ENCODE results near the gene SIN3B. TPM values are rescaled to one million over a fixed set of nuclear protein-coding genes. Genes with fewer than 3 reads are reported as not detected.

Gene SIN3B
- total and polyA plus RNA-seq, 9 of the 15 experiments (the other 6 are each of a cell fraction or from before 2014, with no cell fraction given), result 0.51 to 34.2 (median 14.3) TPM

DNA sequence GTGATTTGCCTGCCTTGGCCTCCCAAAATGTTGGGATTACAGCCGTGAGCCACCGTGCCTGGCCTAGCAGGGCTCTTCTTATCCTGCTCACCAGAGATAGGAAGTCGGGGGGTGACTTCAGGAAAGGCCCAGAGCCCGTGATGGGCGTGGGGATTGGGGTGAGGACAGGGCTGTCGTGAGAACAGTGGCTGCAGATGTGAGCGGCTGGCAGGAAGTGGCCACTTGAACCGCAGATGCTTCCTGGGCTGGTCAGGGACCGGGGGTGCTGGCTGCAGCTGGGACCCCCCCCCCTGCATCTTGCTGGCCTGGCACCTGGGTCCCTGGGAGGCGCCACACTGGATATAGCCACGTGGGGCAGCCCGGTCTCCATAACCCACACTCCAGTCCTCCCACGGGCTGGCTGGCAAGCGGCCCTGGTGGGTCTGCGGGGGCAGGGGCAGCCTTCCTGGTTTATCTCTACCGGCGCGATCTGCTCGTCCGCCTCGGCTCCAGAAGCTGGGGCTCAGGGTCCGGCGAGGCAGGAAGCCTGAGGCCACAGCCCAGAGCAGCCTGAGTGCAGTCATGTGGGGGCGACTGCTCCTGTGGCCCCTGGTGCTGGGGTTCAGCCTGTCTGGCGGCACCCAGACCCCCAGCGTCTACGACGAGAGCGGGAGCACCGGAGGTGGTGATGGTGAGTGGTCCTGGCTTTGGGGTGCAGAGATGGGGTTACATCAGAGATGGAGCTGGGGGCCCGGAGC is 59.6 kb downstream of the SIN3B start, which contains the start of gene F2RL3 (continued):
- TF ChIP-seq, protein P1, sequence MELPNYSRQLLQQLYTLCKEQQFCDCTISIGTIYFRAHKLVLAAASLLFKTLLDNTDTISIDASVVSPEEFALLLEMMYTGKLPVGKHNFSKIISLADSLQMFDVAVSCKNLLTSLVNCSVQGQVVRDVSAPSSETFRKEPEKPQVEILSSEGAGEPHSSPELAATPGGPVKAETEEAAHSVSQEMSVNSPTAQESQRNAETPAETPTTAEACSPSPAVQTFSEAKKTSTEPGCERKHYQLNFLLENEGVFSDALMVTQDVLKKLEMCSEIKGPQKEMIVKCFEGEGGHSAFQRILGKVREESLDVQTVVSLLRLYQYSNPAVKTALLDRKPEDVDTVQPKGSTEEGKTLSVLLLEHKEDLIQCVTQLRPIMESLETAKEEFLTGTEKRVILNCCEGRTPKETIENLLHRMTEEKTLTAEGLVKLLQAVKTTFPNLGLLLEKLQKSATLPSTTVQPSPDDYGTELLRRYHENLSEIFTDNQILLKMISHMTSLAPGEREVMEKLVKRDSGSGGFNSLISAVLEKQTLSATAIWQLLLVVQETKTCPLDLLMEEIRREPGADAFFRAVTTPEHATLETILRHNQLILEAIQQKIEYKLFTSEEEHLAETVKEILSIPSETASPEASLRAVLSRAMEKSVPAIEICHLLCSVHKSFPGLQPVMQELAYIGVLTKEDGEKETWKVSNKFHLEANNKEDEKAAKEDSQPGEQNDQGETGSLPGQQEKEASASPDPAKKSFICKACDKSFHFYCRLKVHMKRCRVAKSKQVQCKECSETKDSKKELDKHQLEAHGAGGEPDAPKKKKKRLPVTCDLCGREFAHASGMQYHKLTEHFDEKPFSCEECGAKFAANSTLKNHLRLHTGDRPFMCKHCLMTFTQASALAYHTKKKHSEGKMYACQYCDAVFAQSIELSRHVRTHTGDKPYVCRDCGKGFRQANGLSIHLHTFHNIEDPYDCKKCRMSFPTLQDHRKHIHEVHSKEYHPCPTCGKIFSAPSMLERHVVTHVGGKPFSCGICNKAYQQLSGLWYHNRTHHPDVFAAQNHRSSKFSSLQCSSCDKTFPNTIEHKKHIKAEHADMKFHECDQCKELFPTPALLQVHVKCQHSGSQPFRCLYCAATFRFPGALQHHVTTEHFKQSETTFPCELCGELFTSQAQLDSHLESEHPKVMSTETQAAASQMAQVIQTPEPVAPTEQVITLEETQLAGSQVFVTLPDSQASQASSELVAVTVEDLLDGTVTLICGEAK (IDR thresholded peaks at IDR 0.05), result no peak
- TF ChIP-seq, protein P1 (CRISPR knock-in tag; IDR thresholded peaks at IDR 0.05), result peak; percentile 65
- TF ChIP-seq STAG1 (CRISPR knock-in tag; IDR thresholded peaks at IDR 0.05; ENCODE audit: borderline replicate concordance) (no peak), MXD1 (CRISPR knock-in tag; IDR thresholded peaks at IDR 0.05; ENCODE audit: borderline replicate concordance, poor library complexity, severe bottlenecking) (no peak), FOXK1 (CRISPR knock-in tag; IDR thresholded peaks at IDR 0.05; ENCODE audit: borderline replicate concordance) (no peak), BRCA1 (IDR thresholded peaks at IDR 0.05) (no peak), BRCA1 (CRISPR knock-in tag; IDR thresholded peaks at IDR 0.05) (no peak), ARID1B (IDR thresholded peaks at IDR 0.05) (peak; percentile 78), ZNF140 (CRISPR knock-in tag; IDR thresholded peaks at IDR 0.05) (no peak), E4F1 (CRISPR knock-in tag; IDR thresholded peaks at IDR 0.05; ENCODE audit: borderline replicate concordance) (no peak), KHSRP (IDR thresholded peaks at IDR 0.05) (no peak)
- TF ChIP-seq, protein P2, sequence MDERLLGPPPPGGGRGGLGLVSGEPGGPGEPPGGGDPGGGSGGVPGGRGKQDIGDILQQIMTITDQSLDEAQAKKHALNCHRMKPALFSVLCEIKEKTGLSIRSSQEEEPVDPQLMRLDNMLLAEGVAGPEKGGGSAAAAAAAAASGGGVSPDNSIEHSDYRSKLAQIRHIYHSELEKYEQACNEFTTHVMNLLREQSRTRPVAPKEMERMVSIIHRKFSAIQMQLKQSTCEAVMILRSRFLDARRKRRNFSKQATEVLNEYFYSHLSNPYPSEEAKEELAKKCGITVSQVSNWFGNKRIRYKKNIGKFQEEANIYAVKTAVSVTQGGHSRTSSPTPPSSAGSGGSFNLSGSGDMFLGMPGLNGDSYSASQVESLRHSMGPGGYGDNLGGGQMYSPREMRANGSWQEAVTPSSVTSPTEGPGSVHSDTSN (CRISPR knock-in tag; IDR thresholded peaks at IDR 0.05; ENCODE audit: low read depth), result no peak
- TF ChIP-seq, protein P2 (tag; conservative IDR thresholded peaks at IDR 0.05; ENCODE audit: low read depth), result peak; percentile 26; the same call in 1 of the 2 replicates
